ENCODE data around the gene TM4SF4. TPM values are rescaled to one million over a fixed set of nuclear protein-coding genes. Genes with fewer than 3 reads are reported as not detected.

The TM4SF4 gene
- total RNA-seq, 3 donors from 2014 or later: 0.14 to 7.1 TPM; not detected in 1

GRCh38 chr3:149493315-149494021 lies 19.0 kb downstream of the TM4SF4 start:
- intact Hi-C loops (cut with DNase I, micrococcal nuclease): no loop called here
- H3K4me1 ChIP-seq (ENCODE audit: low read depth): no peaks in the 10 kb centered on the region
- H3K9me3 ChIP-seq: no peaks in the 10 kb centered on the region
- no peak for DNase-seq
- ATAC-seq: no peak
- no peak for TF ChIP-seq CTCF (IDR thresholded peaks at IDR 0.05)
- H3K36me3 ChIP-seq (ENCODE audit: low read depth): no peaks in the 10 kb centered on the region
- no peak overlapping the region for H3K4me3 ChIP-seq

- H3K9me3 ChIP-seq: no peaks in the 10 kb centered on the region
- no peaks in the 10 kb centered on the region for H3K36me3 ChIP-seq (ENCODE audit: low read depth)
- TF ChIP-seq CTCF (IDR thresholded peaks at IDR 0.05): peak; percentile 59
- intact Hi-C loops (cut with DNase I, micrococcal nuclease): no loop called here
- peak in 2 of 3 donors; percentile 46 to 77 for DNase-seq
- no peak overlapping the region for H3K4me3 ChIP-seq
- ATAC-seq: peak; percentile 72
- H3K4me1 ChIP-seq (ENCODE audit: low read depth): no peaks in the 10 kb centered on the region
Measured at GRCh38 chr3:149494022-149494758, 19.7 kb downstream of the TM4SF4 start.

- no peaks in the 10 kb centered on the region for H3K36me3 ChIP-seq (ENCODE audit: low read depth)
- no peak for DNase-seq
- H3K9me3 ChIP-seq: no peaks in the 10 kb centered on the region
- intact Hi-C loops (cut with DNase I, micrococcal nuclease): no loop called here
- ATAC-seq: no peak
- H3K4me3 ChIP-seq: no peak overlapping the region
- no peaks in the 10 kb centered on the region for H3K4me1 ChIP-seq (ENCODE audit: low read depth)
- TF ChIP-seq CTCF (IDR thresholded peaks at IDR 0.05): no peak
Measured at GRCh38 chr3:149494759-149495580, 20.5 kb downstream of the TM4SF4 start.

GRCh38 chr3:149495581-149496125 lies 21.2 kb downstream of the TM4SF4 start:
- Histone ChIP-seq H3K4me3 (no peak overlapping the region), H3K9me3 (no peaks in the 10 kb centered on the region), H3K4me1 (ENCODE audit: low read depth) (no peaks in the 10 kb centered on the region), H3K36me3 (ENCODE audit: low read depth) (no peaks in the 10 kb centered on the region)
- TF ChIP-seq CTCF (IDR thresholded peaks at IDR 0.05): no peak
- no peak for ATAC-seq
- intact Hi-C loops (cut with DNase I, micrococcal nuclease): no loop called here
- DNase-seq: no peak

GRCh38 chr3:149496891-149497290 lies 22.4 kb downstream of the TM4SF4 start:
- no peaks in the 10 kb centered on the region for H3K9me3 ChIP-seq
- no peak overlapping the region for H3K4me3 ChIP-seq
- DNase-seq (no peak), ATAC-seq (no peak)
- intact Hi-C loops (cut with DNase I, micrococcal nuclease): no loop called here
- H3K4me1 ChIP-seq (ENCODE audit: low read depth): no peaks in the 10 kb centered on the region
- no peak for TF ChIP-seq CTCF (IDR thresholded peaks at IDR 0.05)
- no peaks in the 10 kb centered on the region for H3K36me3 ChIP-seq (ENCODE audit: low read depth)

Measured in mucosa of descending colon (tissue), 3 donors.